ENCODE results near the gene LIPE.

Gene LIPE

DNA sequence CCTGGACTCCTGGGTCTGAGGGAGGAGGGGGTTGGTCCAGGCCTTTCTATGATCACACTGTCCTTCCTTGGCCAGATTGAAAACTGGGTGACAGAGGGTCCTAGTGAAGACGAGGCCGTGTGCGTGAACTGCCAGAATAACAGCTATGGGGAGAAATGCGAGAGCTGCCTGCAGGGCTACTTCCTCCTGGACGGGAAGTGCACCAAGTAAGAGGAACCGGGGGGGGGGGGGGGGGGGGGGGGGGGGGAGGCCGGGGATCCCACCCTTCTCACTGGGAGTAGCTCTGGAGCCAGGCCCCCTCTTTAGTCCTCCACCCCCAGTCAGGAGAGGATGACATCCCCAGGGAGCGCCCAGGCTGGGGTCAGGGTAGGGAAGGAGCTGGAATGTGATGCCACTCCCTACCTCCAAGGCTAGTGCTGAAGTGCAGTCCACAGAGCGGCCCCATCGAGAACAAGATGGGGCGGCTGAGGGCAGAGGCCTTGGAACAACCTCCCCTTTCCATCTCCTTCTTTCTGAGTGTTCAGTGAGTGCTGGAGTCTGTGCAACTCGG, 56.5 kb downstream of the LIPE start:
- no peak for DNase-seq (ENCODE audit: low read depth)
- H3K4me3 ChIP-seq (ENCODE audit: low read depth, low read length): no peak overlapping the region
- no peak for TF ChIP-seq CTCF (IDR thresholded peaks at IDR 0.05; ENCODE audit: control insufficient read depth, extremely low read depth, insufficient read depth)

DNA sequence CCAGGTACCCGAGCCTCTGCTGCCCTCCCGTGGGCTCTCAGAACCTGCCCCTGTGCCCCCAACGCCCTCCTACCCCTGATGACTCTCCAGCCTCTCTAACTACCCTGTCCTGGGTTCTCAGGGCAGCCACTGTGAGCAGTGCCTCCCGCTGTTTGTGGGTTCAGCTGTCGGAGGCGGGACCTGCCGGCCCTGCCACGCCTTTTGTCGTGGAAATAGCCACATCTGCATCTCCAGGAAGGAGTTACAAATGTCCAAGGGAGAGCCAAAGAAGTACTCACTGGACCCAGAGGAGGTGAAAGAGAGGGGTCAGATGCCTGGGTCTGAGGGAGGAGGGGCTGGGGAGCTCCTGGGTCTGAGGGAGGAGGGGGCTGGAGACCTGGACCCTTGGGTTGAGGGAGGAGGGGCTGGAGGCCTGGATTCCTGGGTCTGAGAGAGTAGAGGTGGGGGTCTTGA, 57.1 kb downstream of the LIPE start:
- no peak overlapping the region for H3K4me3 ChIP-seq (ENCODE audit: low read depth, low read length)
- no peak for TF ChIP-seq CTCF (IDR thresholded peaks at IDR 0.05; ENCODE audit: control insufficient read depth, extremely low read depth, insufficient read depth)
- no peak for DNase-seq (ENCODE audit: low read depth)

DNA sequence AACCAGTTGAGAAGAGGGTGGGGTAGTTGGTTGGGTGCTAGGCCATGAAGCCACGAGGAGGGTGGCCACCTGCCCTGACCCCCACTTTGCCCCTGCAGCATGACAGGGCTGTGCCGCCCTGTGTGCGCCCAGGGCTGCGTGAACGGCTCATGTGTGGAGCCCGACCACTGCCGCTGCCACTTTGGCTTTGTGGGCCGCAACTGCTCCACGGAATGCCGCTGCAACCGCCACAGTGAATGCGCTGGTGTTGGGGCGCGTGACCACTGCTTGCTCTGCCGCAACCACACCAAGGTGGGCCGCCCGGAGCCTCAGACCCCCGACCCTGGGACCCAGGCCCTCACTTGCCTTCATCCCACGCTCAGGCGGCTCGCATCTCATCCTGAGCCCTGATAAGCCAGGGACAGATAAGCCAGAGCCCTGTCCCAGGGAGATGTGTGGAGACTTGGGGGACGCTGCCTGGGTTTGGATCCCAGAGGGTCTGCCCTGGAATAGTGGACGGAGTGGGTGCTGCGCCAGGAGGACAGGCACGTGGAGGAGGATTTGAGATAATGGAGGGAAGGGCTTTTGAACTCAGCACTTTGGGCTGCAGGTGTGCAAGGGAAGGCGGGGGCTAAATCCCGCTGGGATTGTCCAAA, 57.6 kb downstream of the LIPE start:
- TF ChIP-seq CTCF (IDR thresholded peaks at IDR 0.05; ENCODE audit: control insufficient read depth, extremely low read depth, insufficient read depth): no peak
- H3K4me3 ChIP-seq (ENCODE audit: low read depth, low read length): no peak overlapping the region
- DNase-seq (ENCODE audit: low read depth): no peak

- no peak for DNase-seq (ENCODE audit: low read depth)
- TF ChIP-seq CTCF (IDR thresholded peaks at IDR 0.05; ENCODE audit: control insufficient read depth, extremely low read depth, insufficient read depth): no peak
- H3K4me3 ChIP-seq (ENCODE audit: low read depth, low read length): no peak overlapping the region
Observed at GRCh38 chr19:42368765-42369164, 58.4 kb downstream of the LIPE start.

GRCh38 chr19:42368360-42368759, 58.8 kb downstream of the LIPE start:
- no peak for DNase-seq (ENCODE audit: low read depth)
- no peak for TF ChIP-seq CTCF (IDR thresholded peaks at IDR 0.05; ENCODE audit: control insufficient read depth, extremely low read depth, insufficient read depth)

GRCh38 chr19:42367929-42368328, 59.3 kb downstream of the LIPE start:
- TF ChIP-seq CTCF (IDR thresholded peaks at IDR 0.05; ENCODE audit: control insufficient read depth, extremely low read depth, insufficient read depth): no peak
- no peak for DNase-seq (ENCODE audit: low read depth)
- no peak overlapping the region for H3K4me3 ChIP-seq (ENCODE audit: low read depth, low read length)

More at GRCh38 chr19:42368360-42368759, 58.8 kb downstream of the LIPE start:
- H3K4me3 ChIP-seq (ENCODE audit: low read depth, low read length): no peak overlapping the region

- TF ChIP-seq CTCF (IDR thresholded peaks at IDR 0.05; ENCODE audit: control insufficient read depth, extremely low read depth, insufficient read depth): no peak
Observed at GRCh38 chr19:42366673-42367072, 60.5 kb downstream of the LIPE start.

More at GRCh38 chr19:42366673-42367072, 60.5 kb downstream of the LIPE start:
- H3K4me3 ChIP-seq (ENCODE audit: low read depth, low read length): no peak overlapping the region
- no peak for DNase-seq (ENCODE audit: low read depth)

All from LNCaP clone FGC (cell line).